ENCODE data around the gene KLF17.

The KLF17 gene

GRCh38 chr1:44157903-44158302 is 39.3 kb downstream of the KLF17 start:
- DNase-seq = no peak

GRCh38 chr1:44158871-44159270 is 40.2 kb downstream of the KLF17 start:
- no peak for DNase-seq

GRCh38 chr1:44161546-44161945 is 42.9 kb downstream of the KLF17 start:
- no peak for DNase-seq

- no peak for DNase-seq
Measured at GRCh38 chr1:44168520-44169098, 50.0 kb downstream of the KLF17 start.

GRCh38 chr1:44170281-44170823 is 51.7 kb downstream of the KLF17 start:
- DNase-seq = no peak

GRCh38 chr1:44174630-44175029 is 56.0 kb downstream of the KLF17 start:
- DNase-seq = no peak

Data from inflammatory macrophage treated with lipopolysaccharide for 1 hour (primary cell).